Measurements from ENCODE around the gene EIF4E3. TPM values are rescaled to one million over a fixed set of nuclear protein-coding genes. Genes with fewer than 3 reads are reported as not detected.

EIF4E3 gene
- total RNA-seq, 1 experiment from 2014 or later = not detected

- Histone ChIP-seq H3K9me3 (ENCODE audit: insufficient read depth, low read depth) (no peaks in the 10 kb centered on the region), H3K27me3 (ENCODE audit: insufficient read depth, low read depth) (peaks cover 22% of the 10 kb centered on the region), H3K79me2 (ENCODE audit: low read depth) (no peaks in the 10 kb centered on the region), H3K4me3 (no peak overlapping the region), H3K4me2 (no peak overlapping the region), H3K9me2 (ENCODE audit: insufficient read depth) (no peaks in the 10 kb centered on the region), H3F3A (ENCODE audit: insufficient read depth, low read depth) (no peaks in the 10 kb centered on the region), H4K20me1 (ENCODE audit: insufficient read depth) (no peaks in the 10 kb centered on the region), H3K27ac (no peak overlapping the region), H3K36me3 (ENCODE audit: low read depth) (no peaks in the 10 kb centered on the region), H2AFZ (no peak overlapping the region), H3K4me1 (replicated peaks; ENCODE audit: insufficient read depth) (no peaks in the 10 kb centered on the region)
- TF ChIP-seq CTCF (conservative IDR thresholded peaks at IDR 0.05) (no peak), EZH2 (IDR thresholded peaks at IDR 0.05; ENCODE audit: low read depth) (no peak)
- CTCF ChIA-PET = interaction anchor here (0.6 kb wide), 1 partner anchor 8 kb away, joined by 3 read pairs; no protein-coding TSS in a partner anchor
- intact Hi-C loops (cut with micrococcal nuclease; ENCODE audit: unreplicated experiment) = no loop called here
- peak in 1 of 2 experiments; percentile 6 for DNase-seq
- POLR2A ChIA-PET (ENCODE audit: unreplicated experiment) = no interaction called here
- no TSS peak for BruUV-seq (replicated peaks)
Observed at GRCh38 chr3:71724584-71725270, 475 bp downstream of the EIF4E3 start.

DNA sequence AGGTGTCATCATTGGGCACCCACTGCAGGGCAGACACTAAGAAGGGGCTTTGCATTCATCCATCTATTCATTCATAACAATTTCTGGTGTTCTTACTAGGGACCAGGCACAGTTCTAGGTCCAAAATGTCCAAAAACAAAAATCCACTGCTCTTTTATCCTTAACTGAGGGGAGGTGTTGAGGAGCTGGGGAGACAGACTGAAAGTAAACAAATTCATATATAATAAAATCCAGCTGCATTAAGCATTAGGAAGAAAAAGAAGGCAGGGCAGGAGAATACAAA, 1.1 kb downstream of the EIF4E3 start:
- intact Hi-C loops (cut with micrococcal nuclease; ENCODE audit: unreplicated experiment) = no loop called here
- Histone ChIP-seq H3K4me3 (no peak overlapping the region), H3K9me2 (ENCODE audit: insufficient read depth) (no peaks in the 10 kb centered on the region), H3K79me2 (ENCODE audit: low read depth) (no peaks in the 10 kb centered on the region), H3K27ac (no peak overlapping the region), H3K9me3 (ENCODE audit: insufficient read depth, low read depth) (no peaks in the 10 kb centered on the region), H4K20me1 (ENCODE audit: insufficient read depth) (no peaks in the 10 kb centered on the region), H3K4me2 (no peak overlapping the region), H3F3A (ENCODE audit: insufficient read depth, low read depth) (no peaks in the 10 kb centered on the region), H3K4me1 (replicated peaks; ENCODE audit: insufficient read depth) (no peaks in the 10 kb centered on the region), H3K36me3 (ENCODE audit: low read depth) (no peaks in the 10 kb centered on the region), H3K27me3 (ENCODE audit: insufficient read depth, low read depth) (peaks cover 22% of the 10 kb centered on the region), H2AFZ (no peak overlapping the region)
- POLR2A ChIA-PET (ENCODE audit: unreplicated experiment) = no interaction called here
- BruUV-seq (replicated peaks) = no TSS peak
- CTCF ChIA-PET = interaction anchor here (0.6 kb wide), 1 partner anchor 9 kb away, joined by 3 read pairs; no protein-coding TSS in a partner anchor
- TF ChIP-seq EZH2 (IDR thresholded peaks at IDR 0.05; ENCODE audit: low read depth) = no peak
- no peak for TF ChIP-seq CTCF (conservative IDR thresholded peaks at IDR 0.05)
- no peak for DNase-seq

GRCh38 chr3:71723452-71724170, 1.6 kb downstream of the EIF4E3 start:
- Histone ChIP-seq H3F3A (ENCODE audit: insufficient read depth, low read depth) (no peaks in the 10 kb centered on the region), H3K4me2 (no peak overlapping the region), H3K9me2 (ENCODE audit: insufficient read depth) (no peaks in the 10 kb centered on the region), H3K79me2 (ENCODE audit: low read depth) (no peaks in the 10 kb centered on the region), H2AFZ (no peak overlapping the region), H3K4me1 (replicated peaks; ENCODE audit: insufficient read depth) (no peaks in the 10 kb centered on the region), H3K9me3 (ENCODE audit: insufficient read depth, low read depth) (no peaks in the 10 kb centered on the region), H3K27ac (no peak overlapping the region), H3K36me3 (ENCODE audit: low read depth) (no peaks in the 10 kb centered on the region), H4K20me1 (ENCODE audit: insufficient read depth) (no peaks in the 10 kb centered on the region), H3K27me3 (ENCODE audit: insufficient read depth, low read depth) (peaks cover 22% of the 10 kb centered on the region), H3K4me3 (no peak overlapping the region)
- intact Hi-C loops (cut with micrococcal nuclease; ENCODE audit: unreplicated experiment) = no loop called here
- CTCF ChIA-PET = interaction anchor here (0.6 kb wide), 1 partner anchor 1006 kb away, joined by 4 read pairs; no protein-coding TSS in a partner anchor
- POLR2A ChIA-PET (ENCODE audit: unreplicated experiment) = no interaction called here
- no peak for TF ChIP-seq EZH2 (IDR thresholded peaks at IDR 0.05; ENCODE audit: low read depth)
- no peak for TF ChIP-seq CTCF (conservative IDR thresholded peaks at IDR 0.05)
- no peak for DNase-seq
- BruUV-seq (replicated peaks) = no TSS peak
